Measurements from ENCODE around the gene HK3.

- TF ChIP-seq, protein P1, sequence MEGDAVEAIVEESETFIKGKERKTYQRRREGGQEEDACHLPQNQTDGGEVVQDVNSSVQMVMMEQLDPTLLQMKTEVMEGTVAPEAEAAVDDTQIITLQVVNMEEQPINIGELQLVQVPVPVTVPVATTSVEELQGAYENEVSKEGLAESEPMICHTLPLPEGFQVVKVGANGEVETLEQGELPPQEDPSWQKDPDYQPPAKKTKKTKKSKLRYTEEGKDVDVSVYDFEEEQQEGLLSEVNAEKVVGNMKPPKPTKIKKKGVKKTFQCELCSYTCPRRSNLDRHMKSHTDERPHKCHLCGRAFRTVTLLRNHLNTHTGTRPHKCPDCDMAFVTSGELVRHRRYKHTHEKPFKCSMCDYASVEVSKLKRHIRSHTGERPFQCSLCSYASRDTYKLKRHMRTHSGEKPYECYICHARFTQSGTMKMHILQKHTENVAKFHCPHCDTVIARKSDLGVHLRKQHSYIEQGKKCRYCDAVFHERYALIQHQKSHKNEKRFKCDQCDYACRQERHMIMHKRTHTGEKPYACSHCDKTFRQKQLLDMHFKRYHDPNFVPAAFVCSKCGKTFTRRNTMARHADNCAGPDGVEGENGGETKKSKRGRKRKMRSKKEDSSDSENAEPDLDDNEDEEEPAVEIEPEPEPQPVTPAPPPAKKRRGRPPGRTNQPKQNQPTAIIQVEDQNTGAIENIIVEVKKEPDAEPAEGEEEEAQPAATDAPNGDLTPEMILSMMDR (IDR thresholded peaks at IDR 0.05), result no peak
- TF ChIP-seq POLR2A (IDR thresholded peaks at IDR 0.05), result no peak
Measured at GRCh38 chr5:176851380-176851779, 47.8 kb downstream of the HK3 start.

All from prostate gland (tissue), 2 donors.